Umbilical cord (tissue), 2 donors: ENCODE measurements around the gene NFATC2. TPM values are rescaled to one million over a fixed set of nuclear protein-coding genes. Genes with fewer than 3 reads are reported as not detected.

ENCODE experiments used
- DNase-seq: peaks from one replicate; pipeline ENCODE4 v3.0.0-alpha.2; 2015; ENCODE audit warnings: low spot score
- total RNA-seq: library from RNA; depleted of rRNA; stranded (reverse); fragments of >200 nt; gene quantifications from one replicate; pipeline ENCODE4 v1.2.3, GENCODE V29; 2014; ENCODE audit warnings: low replicate concordance; ENCODE audit not compliant: insufficient read depth

NFATC2 gene
- total RNA-seq, 1 donor from 2014 or later, result 14.7 TPM

DNA sequence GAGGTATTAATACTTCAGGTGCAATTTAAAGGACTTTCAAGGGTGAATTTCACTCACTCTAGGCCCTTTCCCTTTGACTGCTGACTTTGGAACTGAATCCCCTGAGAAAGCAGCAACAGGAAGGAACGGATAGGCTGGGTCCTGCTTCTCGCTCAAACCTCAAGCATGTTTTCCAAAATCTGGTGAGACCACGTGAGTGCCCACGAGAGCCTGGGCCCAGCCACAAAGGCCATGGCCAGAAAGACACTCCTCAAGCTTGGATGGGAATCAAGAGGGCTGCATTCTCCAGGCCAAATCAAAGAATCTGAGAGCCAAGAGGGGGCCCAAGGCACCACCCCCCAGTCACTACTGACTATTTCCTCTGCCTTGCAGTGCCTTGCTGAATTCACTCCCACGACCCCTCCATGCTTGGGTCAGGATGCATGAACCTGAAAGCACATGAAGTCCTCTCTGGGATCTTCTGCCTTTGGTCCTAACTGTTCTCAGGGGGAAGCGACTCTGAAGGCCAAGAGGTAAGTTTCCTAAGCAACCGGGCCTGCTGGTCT, 146.1 kb downstream of the NFATC2 start:
- DNase-seq, result no peak

- no peak for DNase-seq
These were observed 147.8 kb downstream of the NFATC2 start for GRCh38 chr20:51394706-51395105.

DNA sequence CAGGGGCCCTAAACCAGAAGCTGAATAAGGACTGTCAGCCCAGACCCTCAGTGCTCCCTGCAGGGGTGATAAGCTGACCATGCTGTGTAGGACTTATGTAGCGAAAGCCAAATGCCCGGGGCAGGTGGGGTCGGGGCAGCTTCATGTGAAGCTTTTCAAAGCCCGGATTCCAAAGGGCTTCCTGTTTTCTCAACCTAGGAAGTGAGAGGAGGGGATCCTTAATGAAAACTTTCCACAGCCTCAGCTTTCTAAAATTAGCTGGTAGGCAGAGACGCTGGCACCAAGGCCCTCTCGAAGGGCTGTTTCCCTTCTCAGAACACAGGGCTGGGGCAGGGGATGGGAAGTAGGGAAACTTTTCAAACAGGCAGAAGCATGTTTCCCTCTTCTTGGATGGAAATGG, 148.9 kb downstream of the NFATC2 start:
- peak; percentile 58 for DNase-seq

DNA sequence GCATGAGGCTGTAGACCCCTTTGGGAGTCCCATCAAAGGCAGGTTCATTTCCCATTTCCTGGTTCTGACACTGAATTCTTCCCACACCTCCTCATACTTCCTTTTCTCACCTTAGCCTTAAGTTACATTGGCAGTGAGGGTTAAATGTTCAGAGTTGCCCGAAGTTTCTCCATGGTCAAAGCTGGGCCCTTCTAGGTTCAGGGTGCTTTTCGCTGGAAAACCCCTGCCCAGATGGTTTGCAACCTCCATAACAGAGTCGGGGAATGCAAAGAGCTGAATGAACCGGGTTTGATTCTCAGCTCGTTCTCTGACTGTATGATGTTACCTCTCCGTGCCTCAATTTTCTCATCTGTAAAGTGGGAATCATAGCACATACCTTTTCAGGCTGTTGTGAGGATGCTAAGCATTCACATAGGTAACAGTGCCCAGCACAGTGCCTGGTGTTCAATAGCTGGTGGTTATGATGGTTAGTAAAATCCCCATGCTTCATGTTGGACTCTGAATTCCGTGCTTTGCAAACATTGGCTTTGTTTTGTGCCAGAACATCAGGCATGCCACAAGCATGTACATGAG, 149.8 kb downstream of the NFATC2 start:
- DNase-seq, result no peak

DNA sequence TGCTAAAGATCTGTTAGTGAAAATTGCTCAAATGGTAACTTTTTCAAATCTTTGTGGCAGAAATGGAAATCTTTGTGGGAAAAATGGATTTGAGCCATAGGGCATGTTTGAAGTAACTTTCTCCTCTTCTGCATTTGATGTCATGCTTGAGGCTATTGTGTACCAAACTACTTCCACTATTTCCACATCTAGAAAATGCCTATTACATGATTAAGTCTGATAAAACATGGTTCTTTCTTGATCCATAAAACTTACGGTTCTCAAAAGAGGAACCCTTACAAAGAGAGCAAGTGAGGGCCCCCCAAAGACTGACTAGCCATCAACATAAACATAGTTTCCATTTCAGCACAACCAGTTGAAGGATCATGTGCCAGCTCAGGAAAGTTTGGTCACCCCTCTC, 150.6 kb downstream of the NFATC2 start:
- DNase-seq, result no peak

DNA sequence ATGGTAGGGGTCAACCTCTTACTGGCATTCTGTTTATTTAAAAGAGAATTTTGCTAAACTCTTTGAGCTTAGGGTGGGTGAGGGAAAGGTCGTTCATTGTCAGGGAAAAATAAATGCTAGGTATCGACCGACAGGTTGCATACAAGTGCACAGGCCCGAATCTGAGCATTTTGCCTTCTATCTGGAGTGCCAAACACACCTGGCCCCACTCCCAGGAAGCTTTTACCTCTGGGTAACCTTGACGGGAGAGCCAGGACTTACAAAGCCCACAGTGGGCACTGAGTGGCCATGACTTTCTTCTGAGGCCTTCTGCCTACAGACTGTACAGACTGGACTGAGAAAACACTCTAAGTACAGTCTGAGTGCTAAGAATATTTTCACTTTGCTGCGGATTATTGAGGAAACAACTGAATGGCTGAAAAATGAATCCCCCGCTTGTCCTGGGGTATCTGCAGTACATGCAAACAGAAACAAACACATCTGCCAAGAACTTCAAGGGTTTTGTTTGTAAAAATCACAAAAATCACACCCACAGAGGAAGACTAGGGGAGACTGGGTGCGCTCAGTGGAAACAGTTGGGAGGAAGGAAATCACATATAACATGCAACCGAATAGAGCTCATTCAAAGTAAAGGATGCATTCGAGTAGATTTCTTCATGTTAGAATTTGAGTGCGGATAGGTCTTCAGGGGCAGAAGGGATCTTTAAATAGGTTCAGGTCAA, 152.8 kb downstream of the NFATC2 start:
- no peak for DNase-seq

- DNase-seq, result no peak
These were observed 153.6 kb downstream of the NFATC2 start for GRCh38 chr20:51388756-51389542.

GRCh38 chr20:51388227-51388626, 154.3 kb downstream of the NFATC2 start:
- no peak for DNase-seq

DNA sequence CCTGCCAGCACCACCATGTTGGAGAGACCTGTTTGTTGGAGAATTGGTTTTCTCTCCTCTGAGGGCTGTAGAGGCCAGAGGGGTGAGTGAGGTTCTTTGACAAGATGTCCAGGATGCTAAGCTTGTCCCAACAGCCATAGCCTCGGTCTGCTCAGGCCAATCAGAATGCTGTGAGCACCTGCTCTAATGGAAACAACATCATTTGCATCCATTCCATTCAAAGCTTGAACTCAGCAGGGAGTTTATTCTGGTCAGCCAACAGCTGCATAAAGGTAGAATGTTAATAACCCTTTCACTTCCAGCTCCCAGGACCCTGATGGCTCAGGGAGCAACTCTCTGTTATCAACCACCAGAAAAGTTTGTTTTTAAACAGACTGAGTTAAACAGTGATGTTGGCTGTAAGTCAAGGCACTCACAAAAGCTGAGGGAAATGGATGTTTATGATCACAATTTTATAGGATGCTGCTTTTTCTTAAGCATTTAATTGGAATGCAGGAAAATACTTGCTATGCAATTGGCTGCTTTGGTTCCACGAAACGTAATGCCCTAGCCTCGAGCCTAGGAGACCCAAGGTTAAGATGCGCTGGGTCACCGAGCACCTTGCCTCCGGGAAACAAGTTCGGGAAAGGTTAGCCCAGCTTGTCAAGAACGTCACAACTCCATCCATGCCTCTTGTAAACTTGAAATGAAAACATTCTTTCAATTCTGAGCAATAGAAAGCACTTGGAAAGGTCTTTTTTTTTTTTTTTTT, 155.2 kb downstream of the NFATC2 start:
- no peak for DNase-seq

DNA sequence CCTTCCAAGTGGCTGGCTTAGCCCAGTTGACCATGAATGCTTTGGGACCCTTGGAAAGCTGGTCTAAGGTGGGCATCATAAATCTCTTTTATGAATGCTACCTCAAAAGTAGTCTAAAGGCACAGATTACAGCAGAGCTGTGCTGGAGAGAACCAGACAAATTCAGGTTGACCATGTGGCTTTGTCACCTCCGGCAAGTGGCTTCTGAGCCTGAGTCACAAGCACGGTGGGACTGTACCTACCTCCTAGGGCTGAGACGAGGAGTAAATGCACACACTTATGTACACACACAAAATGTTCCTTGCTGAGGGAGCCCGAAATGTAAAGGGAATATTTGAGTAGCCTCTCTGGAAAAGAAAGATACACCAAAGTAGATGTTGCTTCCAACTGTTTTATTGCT, 155.9 kb downstream of the NFATC2 start:
- DNase-seq, result no peak

DNA sequence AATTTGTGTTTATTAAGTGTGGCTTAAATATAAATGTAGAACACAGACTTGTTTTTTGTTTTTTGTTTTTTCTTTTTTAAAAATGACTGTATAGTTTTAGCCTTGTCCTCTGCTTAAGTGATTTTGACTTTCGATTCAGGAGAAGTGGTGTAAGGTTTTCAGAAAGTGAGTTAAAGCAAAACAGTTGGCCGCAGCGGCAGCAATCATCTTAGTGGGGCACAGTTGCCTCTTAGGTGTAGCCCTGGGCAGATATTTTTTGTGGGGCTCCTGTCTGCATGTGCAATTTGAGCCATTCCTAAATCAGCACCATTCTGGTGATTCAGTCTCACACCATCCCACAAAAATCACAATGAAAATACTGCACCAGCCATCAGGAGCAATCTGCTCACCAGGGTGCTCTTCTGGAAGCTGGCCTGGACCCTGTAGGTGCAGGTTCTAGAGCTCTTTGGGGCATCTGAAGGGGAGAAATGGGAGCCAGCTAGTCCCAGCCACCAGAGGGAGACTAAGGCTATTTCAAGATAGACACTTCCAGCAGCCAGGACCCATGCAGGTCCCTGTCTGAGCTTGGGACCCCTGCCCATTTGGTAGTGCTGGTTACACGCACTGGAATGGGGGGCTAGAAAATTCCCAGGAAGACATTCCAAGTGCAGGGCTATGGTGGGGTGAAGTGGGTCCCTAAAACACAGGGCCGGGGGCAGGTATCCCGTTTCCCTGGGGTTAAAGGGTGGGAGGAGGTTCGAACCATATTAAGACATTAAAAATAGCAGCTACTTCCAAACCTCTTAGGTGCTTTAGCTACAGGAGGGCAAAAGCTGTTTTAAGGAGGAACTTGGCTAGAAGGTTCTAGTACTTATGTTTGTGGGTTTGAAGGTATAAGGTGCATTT, 156.6 kb downstream of the NFATC2 start:
- DNase-seq, result no peak

- no peak for DNase-seq
These were observed 157.6 kb downstream of the NFATC2 start for GRCh38 chr20:51384875-51385274.

- no peak for DNase-seq
These were observed 158.5 kb downstream of the NFATC2 start for GRCh38 chr20:51383891-51384510.

- DNase-seq, result no peak
These were observed 159.3 kb downstream of the NFATC2 start for GRCh38 chr20:51382986-51383821.

- no peak for DNase-seq
These were observed 160.2 kb downstream of the NFATC2 start for GRCh38 chr20:51382111-51382985.

DNA sequence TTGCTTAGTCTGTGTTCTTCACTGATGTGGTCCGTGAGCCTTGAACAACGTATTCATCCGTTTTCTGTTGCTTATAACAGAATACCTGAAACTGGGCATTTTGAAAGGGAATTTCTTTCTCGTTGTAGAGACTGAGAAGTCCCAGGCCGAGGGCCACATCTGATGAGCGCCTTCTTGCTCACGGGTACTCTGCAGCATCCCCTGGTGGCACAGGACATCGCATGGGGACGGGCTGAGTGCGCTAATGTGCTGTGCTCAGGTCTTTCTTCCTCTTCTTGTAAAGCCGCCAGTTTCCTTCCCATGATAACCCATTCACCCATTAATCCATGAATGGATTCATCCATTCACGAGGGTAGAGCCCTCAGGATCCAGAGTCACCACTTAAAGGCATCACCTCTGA, 161.0 kb downstream of the NFATC2 start:
- DNase-seq, result no peak

GRCh38 chr20:51380401-51381385, 161.8 kb downstream of the NFATC2 start:
- DNase-seq, result no peak
